SJCRH30 (cell line): Measurements from ENCODE around the gene MESP2. TPM values are rescaled to one million over a fixed set of nuclear protein-coding genes. Genes with fewer than 3 reads are reported as not detected.
A peak's percentile ranks its signal among the peaks of the same experiment; 100 is the strongest.

Experiments
- DNase-seq, 2 experiments: peaks; one replicate each; pipeline ENCODE4 v3.0.0-alpha.2; 2015 to 2020
- H3K27ac ChIP-seq: fragments of 250-450 bp; sonication (Bioruptor Pico); 2 replicates; pipeline ENCODE4 v1.5.1; 2020; ENCODE audit warnings: mild to moderate bottlenecking, moderate library complexity
- H3K27me3 ChIP-seq: fragments of 250-450 bp; sonication (Bioruptor Pico); 2 replicates; pipeline ENCODE4 v1.5.1; 2020; ENCODE audit warnings: mild to moderate bottlenecking, moderate library complexity
- H3K36me3 ChIP-seq: fragments of 250-450 bp; sonication (Bioruptor Pico); 2 replicates; pipeline ENCODE4 v1.5.1; 2020; ENCODE audit warnings: mild to moderate bottlenecking, moderate library complexity
- H3K4me1 ChIP-seq: fragments of 250-450 bp; sonication (Bioruptor Pico); 2 replicates; pipeline ENCODE4 v1.5.1; 2020; ENCODE audit warnings: mild to moderate bottlenecking, moderate library complexity
- H3K4me3 ChIP-seq: fragments of 250-450 bp; sonication (Bioruptor Pico); 2 replicates; pipeline ENCODE4 v1.5.1; 2020; ENCODE audit warnings: mild to moderate bottlenecking, moderate library complexity
- H3K9me3 ChIP-seq: fragments of 250-450 bp; sonication (Bioruptor Pico); replicated peaks from 2 replicates; pipeline ENCODE4 v1.5.1; 2020; ENCODE audit warnings: mild to moderate bottlenecking, moderate library complexity
- total RNA-seq: library from RNA; depleted of rRNA; stranded (reverse); fragments of >200 nt; shearing (Covaris generic); gene quantifications from 2 replicates; pipeline ENCODE4 v1.2.3, GENCODE V29; 2014; rRNA removed

The MESP2 gene
- total RNA-seq = not detected in 2 replicates

GRCh38 chr15:89776274-89777072 lies at the start of gene MESP2:
TSS of gene MESP2 (plus strand) at chr15:89776332. CDS start at chr15:89776358, 26 bp downstream.
- Histone ChIP-seq H3K36me3 (no peaks in the 10 kb centered on the region), H3K4me1 (no peaks in the 10 kb centered on the region), H3K9me3 (no peaks in the 10 kb centered on the region), H3K27ac (no peak within 1 kb of the TSS), H3K4me3 (peak within 1 kb of the TSS; percentile 40), H3K27me3 (0 out of 2 replicates have a peak, but pooled peaks cover 5% of the 10 kb centered on the region)
- peak; percentile 36 to 54 for DNase-seq

- H3K27me3 ChIP-seq = no peaks in the 10 kb centered on the region; the same call in 1 of the 2 replicates
- H3K27ac ChIP-seq = no peak overlapping the region
- no peaks in the 10 kb centered on the region for H3K9me3 ChIP-seq
- H3K4me1 ChIP-seq = no peaks in the 10 kb centered on the region
- H3K36me3 ChIP-seq = no peaks in the 10 kb centered on the region
- no peak overlapping the region for H3K4me3 ChIP-seq
- DNase-seq = no peak
Observed at GRCh38 chr15:89728254-89728653, 47.9 kb upstream of the MESP2 start.

- no peaks in the 10 kb centered on the region for H3K4me1 ChIP-seq
- H3K4me3 ChIP-seq = no peak overlapping the region
- H3K27ac ChIP-seq = no peak overlapping the region
- no peaks in the 10 kb centered on the region; the same call in 1 of the 2 replicates for H3K27me3 ChIP-seq
- no peak for DNase-seq
- H3K36me3 ChIP-seq = no peaks in the 10 kb centered on the region
- no peaks in the 10 kb centered on the region for H3K9me3 ChIP-seq
Observed at GRCh38 chr15:89731275-89731674, 44.9 kb upstream of the MESP2 start.

- Histone ChIP-seq H3K27me3 (no peaks in the 10 kb centered on the region; the same call in 1 of the 2 replicates), H3K9me3 (no peaks in the 10 kb centered on the region), H3K4me3 (no peak overlapping the region), H3K27ac (no peak overlapping the region), H3K4me1 (no peaks in the 10 kb centered on the region), H3K36me3 (no peaks in the 10 kb centered on the region)
- no peak for DNase-seq
Observed at GRCh38 chr15:89732451-89733172, 43.5 kb upstream of the MESP2 start.

GRCh38 chr15:89735773-89736172 lies 40.4 kb upstream of the MESP2 start:
- Histone ChIP-seq H3K4me3 (no peak overlapping the region), H3K9me3 (no peaks in the 10 kb centered on the region), H3K27me3 (no peaks in the 10 kb centered on the region), H3K36me3 (no peaks in the 10 kb centered on the region), H3K27ac (no peak overlapping the region), H3K4me1 (no peaks in the 10 kb centered on the region)
- no peak for DNase-seq

- H3K4me1 ChIP-seq = no peaks in the 10 kb centered on the region
- no peak overlapping the region for H3K27ac ChIP-seq
- H3K36me3 ChIP-seq = no peaks in the 10 kb centered on the region
- DNase-seq = peak; percentile 49 to 83
- no peak overlapping the region for H3K4me3 ChIP-seq
- H3K9me3 ChIP-seq = no peaks in the 10 kb centered on the region
- peaks cover 6% of the 10 kb centered on the region; the same call in 1 of the 2 replicates for H3K27me3 ChIP-seq
Observed at GRCh38 chr15:89740137-89740536, 36.0 kb upstream of the MESP2 start.

- Histone ChIP-seq H3K4me3 (no peak overlapping the region), H3K9me3 (no peaks in the 10 kb centered on the region)
- no peak for DNase-seq
Observed at GRCh38 chr15:89743011-89743410, 33.1 kb upstream of the MESP2 start.

GRCh38 chr15:89743594-89743993 lies 32.5 kb upstream of the MESP2 start:
- H3K27ac ChIP-seq = no peak overlapping the region
- no peak for DNase-seq
- H3K4me1 ChIP-seq = no peaks in the 10 kb centered on the region
- peaks cover 6% of the 10 kb centered on the region; the same call in 1 of the 2 replicates for H3K27me3 ChIP-seq
- H3K4me3 ChIP-seq = no peak overlapping the region
- no peaks in the 10 kb centered on the region for H3K9me3 ChIP-seq
- no peaks in the 10 kb centered on the region for H3K36me3 ChIP-seq

More at GRCh38 chr15:89743011-89743410, 33.1 kb upstream of the MESP2 start:
- H3K27me3 ChIP-seq = peaks cover 6% of the 10 kb centered on the region; the same call in 1 of the 2 replicates
- no peaks in the 10 kb centered on the region for H3K36me3 ChIP-seq
- H3K4me1 ChIP-seq = no peaks in the 10 kb centered on the region
- no peak overlapping the region for H3K27ac ChIP-seq

- no peaks in the 10 kb centered on the region for H3K36me3 ChIP-seq
- peaks cover 6% of the 10 kb centered on the region; the same call in 1 of the 2 replicates for H3K27me3 ChIP-seq
- H3K4me3 ChIP-seq = no peak overlapping the region
- no peaks in the 10 kb centered on the region for H3K4me1 ChIP-seq
- DNase-seq = no peak
- H3K27ac ChIP-seq = no peak overlapping the region
- H3K9me3 ChIP-seq = no peaks in the 10 kb centered on the region
Observed at GRCh38 chr15:89745131-89745530, 31.0 kb upstream of the MESP2 start.

- no peak for DNase-seq
- Histone ChIP-seq H3K4me3 (no peak overlapping the region), H3K9me3 (no peaks in the 10 kb centered on the region), H3K27ac (no peak overlapping the region), H3K36me3 (no peaks in the 10 kb centered on the region), H3K27me3 (peaks cover 6% of the 10 kb centered on the region; the same call in 1 of the 2 replicates), H3K4me1 (no peaks in the 10 kb centered on the region)
Observed at GRCh38 chr15:89745768-89746167, 30.4 kb upstream of the MESP2 start.

GRCh38 chr15:89746386-89746780 lies 29.7 kb upstream of the MESP2 start:
- Histone ChIP-seq H3K36me3 (no peaks in the 10 kb centered on the region), H3K9me3 (no peaks in the 10 kb centered on the region), H3K27me3 (peaks cover 6% of the 10 kb centered on the region; the same call in 1 of the 2 replicates), H3K27ac (no peak overlapping the region), H3K4me3 (no peak overlapping the region), H3K4me1 (no peaks in the 10 kb centered on the region)
- no peak for DNase-seq

- H3K36me3 ChIP-seq = no peaks in the 10 kb centered on the region
- H3K27ac ChIP-seq = no peak overlapping the region
- DNase-seq = no peak
- H3K27me3 ChIP-seq = peaks cover 12% of the 10 kb centered on the region; the same call in 1 of the 2 replicates
- no peaks in the 10 kb centered on the region for H3K4me1 ChIP-seq
- H3K4me3 ChIP-seq = no peak overlapping the region
- no peaks in the 10 kb centered on the region for H3K9me3 ChIP-seq
Observed at GRCh38 chr15:89747708-89748682, 28.1 kb upstream of the MESP2 start.

- H3K27me3 ChIP-seq = peaks cover 12% of the 10 kb centered on the region; the same call in 1 of the 2 replicates
Observed at GRCh38 chr15:89749054-89749453, 27.1 kb upstream of the MESP2 start.

GRCh38 chr15:89749526-89749925 lies 26.6 kb upstream of the MESP2 start:
- no peak for DNase-seq
- 0 out of 2 replicates have a peak, but pooled peaks cover 10% of the 10 kb centered on the region for H3K27me3 ChIP-seq
- no peak overlapping the region for H3K4me3 ChIP-seq
- H3K9me3 ChIP-seq = no peaks in the 10 kb centered on the region
- no peaks in the 10 kb centered on the region for H3K4me1 ChIP-seq
- no peak overlapping the region for H3K27ac ChIP-seq
- no peaks in the 10 kb centered on the region for H3K36me3 ChIP-seq

More at GRCh38 chr15:89749054-89749453, 27.1 kb upstream of the MESP2 start:
- Histone ChIP-seq H3K4me3 (no peak overlapping the region), H3K9me3 (no peaks in the 10 kb centered on the region), H3K27ac (no peak overlapping the region), H3K36me3 (no peaks in the 10 kb centered on the region), H3K4me1 (no peaks in the 10 kb centered on the region)
- DNase-seq = no peak
